PC-3 (cell line): ENCODE measurements around the gene CDK14.

Experiments
- CTCF ChIP-seq: fragments of 300-600 bp; sonication (generic); conservative IDR thresholded peaks from 2 replicates; pipeline ENCODE4 v1.5.1; 2017; ENCODE audit warnings: antibody characterized with exemption, low read depth, mild to moderate bottlenecking, low read length
- EZH2 ChIP-seq: fragments of 300-600 bp; sonication (generic); IDR thresholded peaks from one replicate; pipeline ENCODE4 v1.6.1; 2017; ENCODE audit warnings: antibody characterized with exemption, mild to moderate bottlenecking, low read length; ENCODE audit not compliant: unreplicated experiment
- EZH2phosphoT487 ChIP-seq: fragments of 300-600 bp; sonication (generic); IDR thresholded peaks from 2 replicates; pipeline ENCODE4 v1.6.1; 2018; ENCODE audit warnings: mild to moderate bottlenecking, antibody characterized with exemption, low read length, borderline replicate concordance

GRCh38 chr7:91088156-91088555, 492.0 kb downstream of the CDK14 start:
- no peak for TF ChIP-seq CTCF
- no peak for TF ChIP-seq EZH2phosphoT487
- TF ChIP-seq EZH2, result no peak
